Activated CD4-positive, alpha-beta T cell treated with anti-CD3 and anti-CD28 coated beads for 36 hours (primary cell): ENCODE results near the gene TRIM29. TPM values are rescaled to one million over a fixed set of nuclear protein-coding genes. Genes with fewer than 3 reads are reported as not detected.

Experiments
- ATAC-seq: fragments of 200-7000 bp; cut with Tn5 transposase; one replicate; pipeline ENCODE4 v1.10.0; 2021; ENCODE audit warnings: mild to moderate bottlenecking, moderate library complexity
- CTCF ChIA-PET: fragments of 350-600 bp; sonication (Branson Sonifier 250); formaldehyde crosslinking; loops from one replicate; lab custom pipeline; 2021; ENCODE audit warnings: antibody characterized with exemption; lab: Charles Lee
- POLR2A ChIA-PET: fragments of 350-600 bp; sonication (Branson Sonifier 250); formaldehyde crosslinking; loops from one replicate; lab custom pipeline; 2021; ENCODE audit warnings: antibody characterized with exemption, inconsistent platforms; lab: Charles Lee
- DNase-seq: peaks from one replicate; pipeline ENCODE4 v3.0.0-alpha.2; 2020
- H3K27ac Mint-ChIP-seq: one replicate; pipeline ENCODE4 v1.8.0; 2021; ENCODE audit warnings: mixed read lengths
- H3K27me3 Mint-ChIP-seq: one replicate; pipeline ENCODE4 v1.8.0; 2021; ENCODE audit warnings: mixed read lengths
- H3K36me3 Mint-ChIP-seq: one replicate; pipeline ENCODE4 v1.8.0; 2021; ENCODE audit warnings: low read depth, mixed read lengths
- H3K4me1 Mint-ChIP-seq: one replicate; pipeline ENCODE4 v1.8.0; 2021; ENCODE audit warnings: mixed read lengths
- H3K4me3 Mint-ChIP-seq: one replicate; pipeline ENCODE4 v1.8.0; 2021; ENCODE audit warnings: mild to moderate bottlenecking, moderate library complexity, mixed read lengths
- H3K9me3 Mint-ChIP-seq: one replicate; pipeline ENCODE4 v1.8.0; 2021; ENCODE audit warnings: low read depth, mixed read lengths
- intact Hi-C, 2 experiments: fragments of 100-400 bp; cut with DNase I in 1 of 2; cut with micrococcal nuclease in 1 of 2; formaldehyde crosslinking; loops; one replicate each; pipeline versions ENCODE4 v1.14.2 to v1.15.1; 2022 to 2024; cut with DNase I, micrococcal nuclease
- total RNA-seq, 2 experiments: library from RNA; stranded (reverse); gene quantifications; one replicate each; pipeline ENCODE4 v1.2.3, GENCODE V29; 2021

TRIM29 gene
- total RNA-seq, 2 experiments from 2014 or later, result not detected

DNA sequence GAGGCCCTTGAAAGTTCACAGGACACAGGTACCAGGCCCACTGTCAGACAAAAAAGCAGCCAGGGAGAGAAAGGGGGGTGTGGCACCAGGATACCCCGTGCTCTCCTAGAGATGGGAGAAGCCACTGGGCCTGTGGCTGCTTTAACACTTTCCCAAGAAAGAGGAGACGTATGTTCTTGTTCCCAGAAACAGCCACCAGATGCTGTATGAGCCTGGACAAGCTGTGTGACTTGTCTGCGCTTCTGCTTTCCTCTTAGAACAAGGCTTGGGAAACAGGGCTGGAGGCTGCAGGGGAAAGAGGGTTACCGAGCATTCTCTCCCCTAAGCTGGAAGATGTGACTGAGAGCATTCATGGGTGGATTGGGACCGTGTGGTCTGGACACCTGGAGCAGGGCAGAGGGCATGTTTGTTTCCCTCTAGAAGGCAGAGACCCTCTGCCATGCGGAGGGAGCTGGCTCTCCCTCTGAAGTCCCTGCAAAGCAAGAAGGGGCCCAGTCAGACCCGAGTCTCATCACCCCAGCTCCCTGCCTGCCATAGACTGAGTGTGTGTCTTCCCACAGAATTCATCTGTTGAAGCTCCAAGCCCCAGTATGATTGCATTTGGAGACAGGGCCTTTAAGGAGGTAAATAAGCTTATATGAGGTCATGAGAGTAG, 74.1 kb downstream of the TRIM29 start:
- DNase-seq (no peak), ATAC-seq (no peak)
- Mint-ChIP-seq H3K9me3 (no peaks in the 10 kb centered on the region), H3K27me3 (peaks cover 13% of the 10 kb centered on the region), H3K36me3 (no peaks in the 10 kb centered on the region), H3K4me1 (no peaks in the 10 kb centered on the region), H3K27ac (no peak overlapping the region), H3K4me3 (no peak overlapping the region)
- CTCF ChIA-PET, result no interaction called here
- POLR2A ChIA-PET, result no interaction called here
- intact Hi-C loops, result no loop called here

DNA sequence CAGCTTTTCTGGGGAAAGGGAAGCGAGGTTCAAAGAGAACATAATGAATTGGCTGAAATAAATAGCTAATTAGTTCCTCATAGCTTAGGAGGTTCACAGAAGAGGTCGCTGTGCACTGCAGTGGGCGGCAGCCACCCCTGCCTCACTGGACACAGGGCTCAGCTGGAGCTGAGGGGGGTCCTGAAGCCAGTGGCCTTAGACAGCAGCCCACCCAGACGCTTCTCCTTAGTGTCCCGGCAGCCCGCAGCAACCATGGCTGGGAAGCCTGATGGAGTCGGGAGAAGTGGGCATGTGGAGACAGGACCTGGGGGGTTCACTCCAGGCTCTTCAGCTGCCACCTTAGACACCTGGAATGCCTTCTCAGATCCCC, 75.4 kb downstream of the TRIM29 start:
- DNase-seq (no peak), ATAC-seq (no peak)
- Mint-ChIP-seq H3K9me3 (no peaks in the 10 kb centered on the region), H3K4me1 (no peaks in the 10 kb centered on the region), H3K27ac (no peak overlapping the region), H3K36me3 (no peaks in the 10 kb centered on the region), H3K27me3 (peaks cover 7% of the 10 kb centered on the region), H3K4me3 (no peak overlapping the region)
- intact Hi-C loops, result no loop called here
- CTCF ChIA-PET, result no interaction called here
- POLR2A ChIA-PET, result no interaction called here

DNA sequence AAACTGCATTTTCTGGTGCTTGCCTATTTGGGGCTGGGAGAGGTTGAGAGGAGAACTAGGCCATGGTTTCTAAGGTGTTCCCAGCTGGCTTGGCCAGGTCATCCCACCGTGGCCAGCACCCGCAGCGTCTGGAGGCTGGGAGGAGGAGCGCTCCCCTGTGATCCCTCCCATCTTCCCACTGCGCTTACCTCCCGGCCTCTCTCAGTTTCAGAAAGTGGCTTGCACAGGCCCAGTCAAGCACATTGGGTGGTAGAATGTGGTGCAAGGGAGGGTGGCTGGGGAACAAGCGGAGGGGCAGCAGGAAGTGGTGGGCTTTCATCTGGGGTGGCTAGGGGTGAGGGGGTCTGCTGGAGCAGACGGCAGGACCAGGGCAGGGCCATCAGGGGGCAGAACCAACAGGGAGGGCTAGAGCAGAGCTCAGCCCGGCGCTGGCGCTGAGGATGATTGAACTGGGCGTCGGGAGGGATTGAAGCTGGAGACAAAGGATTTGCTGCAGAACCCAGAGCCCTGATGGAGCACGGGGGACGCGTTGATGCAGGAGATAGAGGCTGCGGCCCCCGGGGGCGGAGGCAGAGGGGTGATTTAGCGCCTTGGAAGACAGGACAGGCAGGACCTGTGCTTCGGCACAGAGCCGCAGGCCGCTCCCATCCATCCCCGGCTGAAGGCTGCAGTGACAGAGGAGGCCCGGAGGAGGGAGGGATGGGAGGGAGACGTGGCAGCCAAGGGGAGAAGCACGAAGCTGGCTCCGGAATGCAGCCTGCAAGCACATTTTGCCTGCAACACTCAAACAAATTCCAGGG, 76.0 kb downstream of the TRIM29 start:
- intact Hi-C loops, result no loop called here
- Mint-ChIP-seq H3K27ac (no peak overlapping the region), H3K4me1 (no peaks in the 10 kb centered on the region), H3K27me3 (peaks cover 9% of the 10 kb centered on the region), H3K36me3 (no peaks in the 10 kb centered on the region), H3K9me3 (no peaks in the 10 kb centered on the region), H3K4me3 (no peak overlapping the region)
- DNase-seq (no peak), ATAC-seq (no peak)
- ChIA-PET POLR2A (no interaction called here), CTCF (interaction anchor here (1.4 kb wide), 1 partner anchor 107 kb away, joined by 3 read pairs; no protein-coding TSS in a partner anchor)

Other genes with a start within 250 kb of the TRIM29 start
- 1 to 10 TPM; 1.4 to 1.6 TPM for gene OAF, start 72.9 kb upstream of the TRIM29 start, total RNA-seq
- not detected for gene POU2F3, start 102.0 kb upstream of the TRIM29 start, total RNA-seq
- gene TLCD5, start 187.2 kb upstream of the TRIM29 start, total RNA-seq, result 1 to 10 TPM in 1 of 2 experiments, under 1 TPM in 1; 0.80 to 1.7 TPM
- gene ARHGEF12, start 198.3 kb upstream of the TRIM29 start, total RNA-seq, result 10 to 100 TPM; 14.3 to 14.5 TPM